HG02588 (cell line): Measurements from ENCODE around the gene APOM.

Source experiments
- ATAC-seq: cut with Tn5 transposase; IDR thresholded peaks from one replicate; pipeline ENCODE4 v1.9.1; 2021; ENCODE audit warnings: mild to moderate bottlenecking, moderate library complexity; ENCODE audit not compliant: unreplicated experiment

The APOM gene

DNA sequence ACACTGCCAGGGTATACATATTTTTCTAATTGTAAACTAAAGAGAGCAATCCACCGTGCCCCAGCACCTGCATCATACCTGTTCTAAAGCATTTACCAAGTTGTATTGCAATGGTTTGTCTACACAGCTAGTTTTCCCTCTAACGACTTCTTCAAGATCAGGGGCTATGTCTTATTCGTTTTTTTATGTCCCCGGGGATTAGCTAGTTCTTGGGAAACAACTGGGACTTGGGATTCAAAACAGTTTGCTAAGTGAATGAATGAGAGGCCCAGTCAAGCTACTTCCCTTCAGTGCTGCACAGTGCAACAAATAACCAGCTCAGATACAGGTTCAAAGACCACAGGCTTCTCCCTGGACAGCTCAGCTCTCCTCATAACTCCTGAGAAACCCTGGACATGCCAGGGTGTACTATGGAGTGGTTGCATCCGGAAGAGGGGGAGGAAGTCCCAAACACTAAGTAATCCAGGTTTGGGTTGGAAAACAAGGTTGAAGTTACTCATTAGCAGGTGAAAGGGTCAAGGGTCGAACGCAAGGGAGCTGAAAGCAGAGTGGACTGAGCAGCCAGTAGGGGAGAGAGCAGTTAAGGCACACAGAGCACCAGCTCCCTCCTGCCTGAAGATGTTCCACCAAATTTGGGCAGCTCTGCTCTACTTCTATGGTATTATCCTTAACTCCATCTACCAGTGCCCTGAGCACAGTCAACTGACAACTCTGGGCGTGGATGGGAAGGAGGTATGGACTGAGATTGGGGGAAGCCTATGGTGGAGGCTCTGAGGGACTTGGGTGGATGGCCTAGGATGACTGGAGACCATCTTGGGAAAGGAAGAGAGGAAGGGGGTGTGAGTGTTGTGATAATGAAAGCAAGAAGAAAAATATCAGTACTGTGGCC lies at the start of gene APOM:
Gene APOM, plus strand, starts transcription at position 546 of the 889 bp plus-strand sequence. Its CDS starts 73 bp downstream, at position 619.
- no peak for ATAC-seq

DNA sequence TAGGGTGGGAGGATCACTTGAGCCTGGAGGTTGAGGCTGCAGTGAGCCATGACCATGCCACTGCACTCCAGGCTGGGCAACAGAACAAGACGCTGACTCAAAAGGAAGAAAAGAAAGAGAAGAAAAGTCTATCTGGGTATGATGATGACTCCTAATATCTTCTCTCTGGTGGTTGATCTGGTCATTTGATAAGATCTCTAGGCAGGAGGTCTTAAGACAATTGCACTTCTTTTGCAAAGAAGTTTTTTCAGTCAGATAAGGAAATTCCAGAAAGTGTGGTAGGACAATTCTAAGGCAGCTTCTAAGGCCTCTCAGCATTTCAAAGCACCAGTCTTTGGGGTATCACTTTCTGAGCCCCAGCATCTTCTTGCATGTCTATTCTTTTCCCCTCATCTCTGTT lies 48.4 kb upstream of the APOM start:
- no peak for ATAC-seq

DNA sequence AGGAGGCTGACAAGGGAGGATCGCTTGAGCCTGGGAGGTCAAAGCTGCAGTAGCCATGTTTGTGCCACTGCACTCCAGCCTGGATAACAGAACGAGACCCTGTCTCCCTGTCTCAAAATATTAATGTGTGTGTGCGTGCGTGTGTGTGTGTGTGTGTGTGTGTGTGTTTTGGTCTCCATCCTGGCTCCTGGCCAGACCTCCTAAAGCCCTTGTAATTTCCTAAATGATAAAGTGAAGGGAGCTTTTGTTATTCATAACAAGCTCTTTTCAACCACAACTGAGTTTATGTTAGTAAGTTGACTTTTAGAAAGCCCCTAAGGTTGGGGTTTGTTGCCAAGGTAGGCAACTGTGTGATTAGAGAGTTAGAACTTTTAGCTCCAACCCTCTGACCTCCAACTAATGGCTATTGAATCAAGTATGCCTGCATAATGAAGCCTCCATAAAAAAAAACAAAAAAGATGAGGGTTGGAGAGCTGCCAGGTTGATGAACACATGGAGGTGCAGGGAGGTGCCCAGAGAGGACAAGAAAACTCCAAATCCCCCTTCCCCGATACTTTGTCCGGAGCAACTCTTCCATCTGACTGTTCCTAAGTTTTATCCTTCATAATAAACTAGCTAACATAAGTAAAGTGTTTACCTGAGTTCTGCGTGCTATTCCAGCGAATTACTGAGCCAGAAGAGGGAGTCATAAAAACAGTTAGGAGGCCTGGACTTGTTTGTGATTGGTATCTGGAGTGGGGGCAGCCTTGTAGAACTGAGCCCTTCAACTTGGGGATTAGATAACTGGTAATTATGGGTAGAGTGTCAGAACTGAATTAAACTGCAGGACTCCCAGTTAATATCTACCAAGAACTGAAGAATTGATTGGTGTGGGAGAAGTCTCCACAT lies 45.9 kb upstream of the APOM start:
- no peak for ATAC-seq

GRCh38 chr6:31610968-31611367 lies 44.7 kb upstream of the APOM start:
- ATAC-seq, result no peak

DNA sequence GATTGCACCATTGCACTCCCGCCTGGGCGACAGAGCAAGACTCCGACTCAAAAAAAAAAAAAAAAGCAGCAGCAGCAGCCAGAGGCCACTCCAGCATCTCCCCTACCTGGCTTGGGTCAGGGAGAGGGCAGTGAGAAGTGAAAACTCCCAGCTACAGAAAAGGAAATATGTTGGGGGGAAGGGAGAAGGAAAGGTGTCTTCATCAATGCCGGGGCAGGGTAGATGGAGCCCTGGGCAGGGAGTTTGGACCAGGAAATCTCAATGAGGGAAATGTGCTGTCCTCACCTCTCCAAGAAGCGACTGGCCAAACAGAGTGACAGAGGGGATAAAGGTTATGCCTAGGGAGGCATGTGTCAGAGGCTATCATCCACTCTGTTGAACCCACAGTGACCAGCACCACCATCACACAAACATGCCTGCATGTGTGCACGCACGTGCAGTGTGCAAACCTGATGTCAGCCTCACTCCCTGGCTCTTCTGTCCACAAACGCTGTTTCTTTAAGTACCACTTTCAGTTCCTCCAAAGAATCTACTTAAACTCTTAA lies 41.5 kb upstream of the APOM start:
- ATAC-seq, result no peak

GRCh38 chr6:31614684-31615578 lies 40.8 kb upstream of the APOM start, which contains the start of gene AIF1:
AIF1 (plus strand) TSS chr6:31615234; CDS start chr6:31615330, 96 bp downstream.
- no peak for ATAC-seq

- ATAC-seq, result no peak
These were observed 39.9 kb upstream of the APOM start for GRCh38 chr6:31615748-31616147.

GRCh38 chr6:31617010-31617409 lies 38.7 kb upstream of the APOM start:
- ATAC-seq, result no peak

- ATAC-seq, result peak; percentile 74
These were observed 35.7 kb upstream of the APOM start for GRCh38 chr6:31619805-31620585.

- ATAC-seq, result peak; percentile 61
These were observed 34.9 kb upstream of the APOM start, which contains the start of gene PRRC2A for GRCh38 chr6:31620586-31621319. PRRC2A (plus strand) TSS chr6:31620715; CDS start chr6:31622790, 2,075 bp downstream.

- no peak for ATAC-seq
These were observed 34.3 kb upstream of the APOM start for GRCh38 chr6:31621320-31621939.

GRCh38 chr6:31621991-31622390 lies 33.7 kb upstream of the APOM start:
- no peak for ATAC-seq

DNA sequence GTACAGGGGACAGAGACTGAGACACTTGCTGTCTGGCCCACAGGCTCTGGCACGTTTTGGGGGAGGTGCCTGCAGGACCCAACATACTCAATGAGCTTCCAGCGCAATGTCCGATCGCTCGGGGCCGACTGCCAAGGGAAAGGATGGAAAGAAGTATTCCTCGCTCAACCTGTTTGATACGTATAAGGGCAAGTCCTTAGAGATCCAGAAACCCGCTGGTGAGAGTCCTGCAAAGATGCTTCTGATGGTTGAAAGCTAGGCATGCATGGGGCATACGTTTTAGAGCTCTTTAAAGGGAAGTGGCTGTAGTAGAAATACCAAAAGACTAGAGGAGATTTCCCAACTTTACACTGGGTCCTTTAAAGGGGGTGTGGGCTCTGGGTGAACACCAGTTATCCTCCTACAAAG lies 33.0 kb upstream of the APOM start:
- ATAC-seq, result no peak

- ATAC-seq, result no peak
These were observed 31.6 kb upstream of the APOM start for GRCh38 chr6:31624070-31624469.

DNA sequence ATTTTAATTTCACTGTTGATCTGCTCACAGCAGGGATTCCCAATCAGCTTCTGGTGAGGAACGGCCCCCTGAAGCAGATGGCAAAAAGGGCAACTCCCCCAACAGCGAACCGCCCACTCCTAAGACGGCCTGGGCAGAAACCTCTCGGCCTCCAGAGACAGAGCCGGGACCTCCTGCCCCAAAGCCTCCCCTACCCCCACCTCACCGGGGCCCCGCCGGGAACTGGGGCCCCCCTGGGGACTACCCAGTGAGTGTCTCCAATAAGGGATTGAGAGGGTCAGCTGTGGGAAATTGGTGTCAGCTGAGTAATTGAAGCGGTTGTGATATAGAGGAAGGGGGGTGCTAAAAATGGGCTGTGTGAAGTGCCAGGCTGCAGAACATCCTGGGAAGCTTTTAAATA lies 28.7 kb upstream of the APOM start:
- ATAC-seq, result no peak

GRCh38 chr6:31627690-31628287 lies 27.9 kb upstream of the APOM start:
- no peak for ATAC-seq

- no peak for ATAC-seq
These were observed 26.7 kb upstream of the APOM start for GRCh38 chr6:31629014-31629413.
